K562 (cell line): ENCODE data around the gene TTLL11. TPM values are rescaled to one million over a fixed set of nuclear protein-coding genes. Genes with fewer than 3 reads are reported as not detected.

ENCODE experiments used
- EHMT2 ChIP-seq: fragments of 450-650 bp; IDR thresholded peaks from 2 replicates; pipeline ENCODE4 v1.6.1; 2018; ENCODE audit warnings: antibody characterized with exemption
- MECOM ChIP-seq: fragments of 250-450 bp; sonication (Bioruptor Pico); IDR thresholded peaks from 2 replicates; pipeline ENCODE4 v1.8.0; 2022; ENCODE audit warnings: inconsistent platforms
- MIER1 ChIP-seq: fragments of 450-650 bp; IDR thresholded peaks from 2 replicates; pipeline ENCODE4 v1.6.1; 2016; ENCODE audit warnings: antibody characterized with exemption, mild to moderate bottlenecking, low read depth
- NCOA1 ChIP-seq: fragments of 450-650 bp; IDR thresholded peaks from 2 replicates; pipeline ENCODE4 v1.6.1; 2016; ENCODE audit warnings: low read depth
- NFYB ChIP-seq: IDR thresholded peaks from 2 replicates; pipeline ENCODE4 v1.6.1; 2011; ENCODE audit warnings: mild to moderate bottlenecking, moderate library complexity; ENCODE audit not compliant: insufficient read length; ENCODE audit errors: extremely low read depth
- RB1 ChIP-seq: fragments of 450-650 bp; IDR thresholded peaks from 2 replicates; pipeline ENCODE4 v1.6.1; 2017; ENCODE audit warnings: low read depth, mild to moderate bottlenecking
- RCOR1 ChIP-seq, 2 experiments: IDR thresholded peaks; 2 replicates each; pipeline ENCODE4 v1.6.1; 2012; ENCODE audit warnings: low read depth in 2 of 2, low read length in 2 of 2, borderline replicate concordance in 1 of 2, improper control_type of control experiment in 1 of 2
- SIN3A ChIP-seq, 2 experiments: fragments of 150-350 bp in 1 of 2; IDR thresholded peaks; 2 replicates each; pipeline ENCODE4 v1.6.1; 2011 to 2016; ENCODE audit warnings: borderline replicate concordance in 2 of 2, low read depth in 2 of 2, low read length in 2 of 2, mild to moderate bottlenecking in 2 of 2, moderate library complexity in 2 of 2; ENCODE audit not compliant: control insufficient read depth in 1 of 2
- SMC3 ChIP-seq: conservative IDR thresholded peaks from 2 replicates; pipeline ENCODE4 v1.6.1; 2011; ENCODE audit warnings: low read depth, low read length, improper control_type of control experiment; ENCODE audit not compliant: insufficient read depth
- SRSF1 ChIP-seq: fragments of 200-400 bp; formaldehyde crosslinking; IDR thresholded peaks from 2 replicates; pipeline ENCODE4 v1.6.1; 2017; ENCODE audit warnings: mild to moderate bottlenecking, low read depth, low read length, moderate library complexity
- ZBTB1 ChIP-seq: sonication (generic); formaldehyde crosslinking; IDR thresholded peaks from 2 replicates; pipeline ENCODE4 v1.8.1; 2023; ENCODE audit warnings: missing genetic modification reagents, low read depth, mild to moderate bottlenecking, borderline replicate concordance
- ZBTB5 ChIP-seq: fragments of 450-650 bp; IDR thresholded peaks from 2 replicates; pipeline ENCODE4 v1.6.1; 2017; ENCODE audit warnings: antibody characterized with exemption
- ZNF316 ChIP-seq: fragments of 450-650 bp; IDR thresholded peaks from 2 replicates; pipeline ENCODE4 v1.6.1; 2016
- ZNF766 ChIP-seq: fragments of 200-800 bp; sonication (Bioruptor generic); conservative IDR thresholded peaks from 2 replicates; pipeline ENCODE4 v1.6.1; 2016; ENCODE audit warnings: missing genetic modification characterization, missing compliant biosample characterization
- polyA plus RNA-seq, 8 experiments: library from polyadenylated mRNA; depleted of rRNA in 4 of 8; stranded (reverse) in 5 of 8; unstranded in 3 of 8; fragments of >200 nt; fragmentation: Nextera tagmentation in 2 of 8; fragmentation: Illumina TruSeq in 1 of 8; extraction: Ambion mirVana in 2 of 8; extraction: Trizol in 1 of 8; gene quantifications; 2 replicates each; pipeline versions ENCODE4 v1.2.1 to v1.2.3, GENCODE V29; 2011 to 2014; ENCODE audit warnings: inconsistent platforms in 1 of 8, missing spikeins in 1 of 8
- total RNA-seq, 7 experiments: library from RNA; depleted of rRNA in 6 of 7; stranded (reverse); fragments of >200 nt in 6 of 7; fragmentation: Illumina TruSeq in 2 of 7; extraction: Trizol in 2 of 7; gene quantifications; 2 replicates each; pipeline versions ENCODE4 v1.2.1 to v1.2.3, GENCODE V29; 2011 to 2021; ENCODE audit warnings: low replicate concordance in 1 of 7
- TF ChIP-seq, protein P1 (sequence below): fragments of 250-450 bp; sonication (Bioruptor Pico); IDR thresholded peaks from 2 replicates; pipeline ENCODE4 v1.8.0; 2022; ENCODE audit warnings: inconsistent platforms
- TF ChIP-seq, protein P2 (sequence below), 2 experiments: fragments of 450-650 bp; IDR thresholded peaks; 2 replicates each; pipeline ENCODE4 v1.6.1; 2018; ENCODE audit warnings: mild to moderate bottlenecking in 2 of 2, low read depth in 1 of 2; ENCODE audit not compliant: partially characterized antibody in 2 of 2
- TF ChIP-seq, protein P3 (sequence below): fragments of 200-800 bp; sonication (Bioruptor generic); IDR thresholded peaks from 2 replicates; pipeline ENCODE4 v1.6.1; 2017; ENCODE audit warnings: missing genetic modification characterization, missing compliant biosample characterization
- TF ChIP-seq, protein P4 (sequence below): fragments of 250-450 bp; sonication (Bioruptor Pico); IDR thresholded peaks from 2 replicates; pipeline ENCODE4 v1.5.0; 2021

The TTLL11 gene
- total and polyA plus RNA-seq, 9 of the 15 experiments (the other 6 are each of a cell fraction or from before 2014, with no cell fraction given) = 0.83 to 4.4 (median 2.7) TPM

- TF ChIP-seq, protein P1, sequence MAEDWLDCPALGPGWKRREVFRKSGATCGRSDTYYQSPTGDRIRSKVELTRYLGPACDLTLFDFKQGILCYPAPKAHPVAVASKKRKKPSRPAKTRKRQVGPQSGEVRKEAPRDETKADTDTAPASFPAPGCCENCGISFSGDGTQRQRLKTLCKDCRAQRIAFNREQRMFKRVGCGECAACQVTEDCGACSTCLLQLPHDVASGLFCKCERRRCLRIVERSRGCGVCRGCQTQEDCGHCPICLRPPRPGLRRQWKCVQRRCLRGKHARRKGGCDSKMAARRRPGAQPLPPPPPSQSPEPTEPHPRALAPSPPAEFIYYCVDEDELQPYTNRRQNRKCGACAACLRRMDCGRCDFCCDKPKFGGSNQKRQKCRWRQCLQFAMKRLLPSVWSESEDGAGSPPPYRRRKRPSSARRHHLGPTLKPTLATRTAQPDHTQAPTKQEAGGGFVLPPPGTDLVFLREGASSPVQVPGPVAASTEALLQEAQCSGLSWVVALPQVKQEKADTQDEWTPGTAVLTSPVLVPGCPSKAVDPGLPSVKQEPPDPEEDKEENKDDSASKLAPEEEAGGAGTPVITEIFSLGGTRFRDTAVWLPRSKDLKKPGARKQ (CRISPR knock-in tag) = no peak
- no peak for TF ChIP-seq RB1
- peak in 1 of 2 experiments; percentile 45; a peak in 1 of 4 replicates for TF ChIP-seq RCOR1 (IDR thresholded peaks at IDR 0.05; ENCODE audit: borderline replicate concordance in 1 of 2, low read depth in 2 of 2, low read length in 2 of 2)
- TF ChIP-seq ZBTB1 = no peak
- TF ChIP-seq EHMT2 = peak; percentile 97
- TF ChIP-seq NCOA1 = no peak
- 0 out of 2 replicates have a peak, but pooled peaks have one; percentile 32 for TF ChIP-seq ZNF766 (CRISPR knock-in tag)
- no peak for TF ChIP-seq NFYB
- TF ChIP-seq ZBTB5 = no peak
- peak; percentile 92 for TF ChIP-seq MIER1
- no peak for TF ChIP-seq SMC3
- TF ChIP-seq, protein P2, sequence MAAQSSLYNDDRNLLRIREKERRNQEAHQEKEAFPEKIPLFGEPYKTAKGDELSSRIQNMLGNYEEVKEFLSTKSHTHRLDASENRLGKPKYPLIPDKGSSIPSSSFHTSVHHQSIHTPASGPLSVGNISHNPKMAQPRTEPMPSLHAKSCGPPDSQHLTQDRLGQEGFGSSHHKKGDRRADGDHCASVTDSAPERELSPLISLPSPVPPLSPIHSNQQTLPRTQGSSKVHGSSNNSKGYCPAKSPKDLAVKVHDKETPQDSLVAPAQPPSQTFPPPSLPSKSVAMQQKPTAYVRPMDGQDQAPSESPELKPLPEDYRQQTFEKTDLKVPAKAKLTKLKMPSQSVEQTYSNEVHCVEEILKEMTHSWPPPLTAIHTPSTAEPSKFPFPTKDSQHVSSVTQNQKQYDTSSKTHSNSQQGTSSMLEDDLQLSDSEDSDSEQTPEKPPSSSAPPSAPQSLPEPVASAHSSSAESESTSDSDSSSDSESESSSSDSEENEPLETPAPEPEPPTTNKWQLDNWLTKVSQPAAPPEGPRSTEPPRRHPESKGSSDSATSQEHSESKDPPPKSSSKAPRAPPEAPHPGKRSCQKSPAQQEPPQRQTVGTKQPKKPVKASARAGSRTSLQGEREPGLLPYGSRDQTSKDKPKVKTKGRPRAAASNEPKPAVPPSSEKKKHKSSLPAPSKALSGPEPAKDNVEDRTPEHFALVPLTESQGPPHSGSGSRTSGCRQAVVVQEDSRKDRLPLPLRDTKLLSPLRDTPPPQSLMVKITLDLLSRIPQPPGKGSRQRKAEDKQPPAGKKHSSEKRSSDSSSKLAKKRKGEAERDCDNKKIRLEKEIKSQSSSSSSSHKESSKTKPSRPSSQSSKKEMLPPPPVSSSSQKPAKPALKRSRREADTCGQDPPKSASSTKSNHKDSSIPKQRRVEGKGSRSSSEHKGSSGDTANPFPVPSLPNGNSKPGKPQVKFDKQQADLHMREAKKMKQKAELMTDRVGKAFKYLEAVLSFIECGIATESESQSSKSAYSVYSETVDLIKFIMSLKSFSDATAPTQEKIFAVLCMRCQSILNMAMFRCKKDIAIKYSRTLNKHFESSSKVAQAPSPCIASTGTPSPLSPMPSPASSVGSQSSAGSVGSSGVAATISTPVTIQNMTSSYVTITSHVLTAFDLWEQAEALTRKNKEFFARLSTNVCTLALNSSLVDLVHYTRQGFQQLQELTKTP (IDR thresholded peaks at IDR 0.05; ENCODE audit: low read depth in 1 of 2, partially characterized antibody in 2 of 2) = peak in 1 of 2 experiments; percentile 65
- peak in 1 of 2 experiments; percentile 32; a peak in 1 of 4 replicates for TF ChIP-seq SIN3A (IDR thresholded peaks at IDR 0.05; ENCODE audit: borderline replicate concordance in 2 of 2, control insufficient read depth in 1 of 2, low read depth in 2 of 2, low read length in 2 of 2)
- TF ChIP-seq, protein P3, sequence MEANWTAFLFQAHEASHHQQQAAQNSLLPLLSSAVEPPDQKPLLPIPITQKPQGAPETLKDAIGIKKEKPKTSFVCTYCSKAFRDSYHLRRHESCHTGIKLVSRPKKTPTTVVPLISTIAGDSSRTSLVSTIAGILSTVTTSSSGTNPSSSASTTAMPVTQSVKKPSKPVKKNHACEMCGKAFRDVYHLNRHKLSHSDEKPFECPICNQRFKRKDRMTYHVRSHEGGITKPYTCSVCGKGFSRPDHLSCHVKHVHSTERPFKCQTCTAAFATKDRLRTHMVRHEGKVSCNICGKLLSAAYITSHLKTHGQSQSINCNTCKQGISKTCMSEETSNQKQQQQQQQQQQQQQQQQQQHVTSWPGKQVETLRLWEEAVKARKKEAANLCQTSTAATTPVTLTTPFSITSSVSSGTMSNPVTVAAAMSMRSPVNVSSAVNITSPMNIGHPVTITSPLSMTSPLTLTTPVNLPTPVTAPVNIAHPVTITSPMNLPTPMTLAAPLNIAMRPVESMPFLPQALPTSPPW (CRISPR knock-in tag) = peak; percentile 28; the same call in 1 of the 2 replicates
- TF ChIP-seq ZNF316 = no peak
- TF ChIP-seq, protein P4, sequence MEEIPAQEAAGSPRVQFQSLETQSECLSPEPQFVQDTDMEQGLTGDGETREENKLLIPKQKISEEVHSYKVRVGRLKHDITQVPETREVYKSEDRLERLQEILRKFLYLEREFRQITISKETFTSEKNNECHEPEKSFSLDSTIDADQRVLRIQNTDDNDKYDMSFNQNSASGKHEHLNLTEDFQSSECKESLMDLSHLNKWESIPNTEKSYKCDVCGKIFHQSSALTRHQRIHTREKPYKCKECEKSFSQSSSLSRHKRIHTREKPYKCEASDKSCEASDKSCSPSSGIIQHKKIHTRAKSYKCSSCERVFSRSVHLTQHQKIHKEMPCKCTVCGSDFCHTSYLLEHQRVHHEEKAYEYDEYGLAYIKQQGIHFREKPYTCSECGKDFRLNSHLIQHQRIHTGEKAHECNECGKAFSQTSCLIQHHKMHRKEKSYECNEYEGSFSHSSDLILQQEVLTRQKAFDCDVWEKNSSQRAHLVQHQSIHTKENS (CRISPR knock-in tag) = no peak
- TF ChIP-seq SRSF1 = no peak
- TF ChIP-seq MECOM (CRISPR knock-in tag) = peak; percentile 31; the same call in 1 of the 2 replicates
Measured at GRCh38 chr9:122056484-122056883, 36.6 kb downstream of the TTLL11 start (continued).
